ENCODE data around the gene TOX2. TPM values are rescaled to one million over a fixed set of nuclear protein-coding genes. Genes with fewer than 3 reads are reported as not detected.
A peak's percentile ranks its signal among the peaks of the same experiment; 100 is the strongest.

TOX2 gene
- total and polyA plus RNA-seq, 2 of the 8 experiments (the other 6 are each of a cell fraction or from before 2014, with no cell fraction given): 1.8 to 3.4 TPM

DNA sequence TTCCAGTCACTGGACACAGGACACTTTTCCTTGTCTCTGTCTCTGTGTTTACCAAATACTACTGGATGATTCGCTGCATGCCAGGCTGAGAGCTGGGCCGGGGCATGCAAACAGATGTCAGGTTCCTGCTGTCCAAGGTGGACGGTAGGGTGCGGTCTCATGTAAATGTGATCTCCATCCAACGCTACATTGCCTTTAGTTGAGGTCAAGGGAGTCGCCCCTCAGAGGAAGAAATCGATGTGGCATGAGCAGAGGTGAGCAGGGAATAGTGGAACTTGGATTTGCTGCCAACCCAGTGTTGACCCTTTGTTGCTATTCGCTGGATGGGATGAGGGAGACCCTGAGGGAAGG is 9.8 kb upstream of the TOX2 start:
- H3K4ac ChIP-seq (replicated peaks; ENCODE audit: insufficient read length, low read depth, low read length): no peak overlapping the region
- H3K36me3 ChIP-seq (ENCODE audit: control insufficient read depth in 2 of 4, insufficient read depth in 4 of 4, low read length in 3 of 4): no peaks in the 10 kb centered on the region
- H4K5ac ChIP-seq (ENCODE audit: insufficient read length, low read depth, low read length): no peak overlapping the region
- peaks cover 0 to 3% (median 0%) of the 10 kb centered on the region in 4 experiments; a peak in 3 of 7 replicates for H3K27me3 ChIP-seq (replicated peaks in 1 of 4; ENCODE audit: control insufficient read depth in 3 of 4, extremely low read depth in 1 of 4, insufficient read depth in 3 of 4, low read length in 3 of 4)
- no peaks in the 10 kb centered on the region for H3K79me2 ChIP-seq (ENCODE audit: control insufficient read depth in 1 of 2, insufficient read depth in 2 of 2, low read length in 2 of 2)
- ChIA-PET CTCF (ENCODE audit: partially characterized antibody) (interaction anchor here (1.5 kb wide), 1 partner anchor 176 kb away, joined by 3 read pairs; no protein-coding TSS in a partner anchor), POLR2A (ENCODE audit: partially characterized antibody) (no interaction called here)
- no peak overlapping the region for H3K4me3 ChIP-seq (ENCODE audit: extremely low read depth in 1 of 4, insufficient read depth in 2 of 4, low read depth in 3 of 4, low read length in 4 of 4)
- no peak overlapping the region for H4K91ac ChIP-seq (replicated peaks; ENCODE audit: insufficient read length, low read length)
- no peak for FAIRE-seq
- no peak overlapping the region for H3K56ac ChIP-seq (replicated peaks; ENCODE audit: insufficient read length, low read depth, low read length)
- no peak for TF ChIP-seq SP4 (IDR thresholded peaks at IDR 0.05; ENCODE audit: low read length)
- TF ChIP-seq ASH2L (IDR thresholded peaks at IDR 0.05; ENCODE audit: low read length): no peak
- TF ChIP-seq, protein P1, sequence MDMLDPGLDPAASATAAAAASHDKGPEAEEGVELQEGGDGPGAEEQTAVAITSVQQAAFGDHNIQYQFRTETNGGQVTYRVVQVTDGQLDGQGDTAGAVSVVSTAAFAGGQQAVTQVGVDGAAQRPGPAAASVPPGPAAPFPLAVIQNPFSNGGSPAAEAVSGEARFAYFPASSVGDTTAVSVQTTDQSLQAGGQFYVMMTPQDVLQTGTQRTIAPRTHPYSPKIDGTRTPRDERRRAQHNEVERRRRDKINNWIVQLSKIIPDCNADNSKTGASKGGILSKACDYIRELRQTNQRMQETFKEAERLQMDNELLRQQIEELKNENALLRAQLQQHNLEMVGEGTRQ (IDR thresholded peaks at IDR 0.05; ENCODE audit: low read length): no peak
- no peak for TF ChIP-seq BACH1 (IDR thresholded peaks at IDR 0.05; ENCODE audit: low read length)
- TF ChIP-seq EZH2 (IDR thresholded peaks at IDR 0.05; ENCODE audit: low read depth, low read length, severe bottlenecking): no peak
- no peak for TF ChIP-seq RXRA (IDR thresholded peaks at IDR 0.05; ENCODE audit: insufficient read depth, low read depth, low read length)
- no peak for TF ChIP-seq FOSL1 (IDR thresholded peaks at IDR 0.05; ENCODE audit: insufficient read depth, low read depth, low read length)
- no peak for TF ChIP-seq CBX5 (IDR thresholded peaks at IDR 0.05; ENCODE audit: low read depth, low read length)
- no peak overlapping the region for H2AFZ ChIP-seq (ENCODE audit: low read length)
- WGBS, 2 experiments (ENCODE audit: extremely low coverage in 1 of 2, insufficient coverage in 1 of 2, insufficient read length in 1 of 2, insufficient replicate concordance in 2 of 2, low coverage in 1 of 2, low lambda C conversion rate in 2 of 2, missing lambda C conversion rate in 1 of 2): 86% methylated on average over 7 of the region's 8 CpGs; no CpG with 5 or more reads in 1 of the 2 experiments
- H4K8ac ChIP-seq (ENCODE audit: extremely low read depth, insufficient read depth, low read length): no peak overlapping the region
- H2BK15ac ChIP-seq (ENCODE audit: low read length): no peak overlapping the region
- H3K14ac ChIP-seq (ENCODE audit: insufficient read length): no peak overlapping the region
- no peak overlapping the region for H3K23ac ChIP-seq (ENCODE audit: insufficient read length)
- H3K27ac ChIP-seq (ENCODE audit: low read depth, low read length): no peak overlapping the region
- H3K9me3 ChIP-seq (ENCODE audit: insufficient read depth in 2 of 2, low read depth in 1 of 2, low read length in 1 of 2): peaks cover 7% of the 10 kb centered on the region in 2 experiments; a peak in 2 of 4 replicates
- no peak overlapping the region for H3K9ac ChIP-seq (replicated peaks in 1 of 4; ENCODE audit: extremely low read depth in 1 of 4, low read depth in 3 of 4, low read length in 3 of 4)
- no peak overlapping the region for H2BK5ac ChIP-seq (ENCODE audit: low read depth, low read length)
- H3K4me2 ChIP-seq (ENCODE audit: insufficient read depth in 1 of 2, low read depth in 2 of 2, low read length in 2 of 2): no peak overlapping the region
- DNase-seq (ENCODE audit: low read depth in 1 of 2, low spot score in 2 of 2): no peak
- H3K23me2 ChIP-seq (ENCODE audit: low read depth, low read length): no peaks in the 10 kb centered on the region
- no peak overlapping the region for H3K18ac ChIP-seq (ENCODE audit: extremely low read depth, low read length)
- no peak overlapping the region for H2BK120ac ChIP-seq (replicated peaks; ENCODE audit: low read depth, low read length)
- peak overlapping the region; percentile 4; the same call in 1 of the 2 replicates for H2BK12ac ChIP-seq (ENCODE audit: low read depth, low read length)
- no peak overlapping the region for H2AK5ac ChIP-seq (ENCODE audit: low read depth, low read length)
- no peaks in the 10 kb centered on the region for H4K20me1 ChIP-seq (replicated peaks in 1 of 2; ENCODE audit: control insufficient read depth in 1 of 2, insufficient read depth in 2 of 2, low read length in 2 of 2)
- peaks cover 2 to 7% (median 4%) of the 10 kb centered on the region in 4 experiments; a peak in 5 of 7 replicates for H3K4me1 ChIP-seq (replicated peaks in 1 of 4; ENCODE audit: control insufficient read depth in 3 of 4, insufficient read depth in 4 of 4, low read length in 3 of 4)
- H2BK20ac ChIP-seq (ENCODE audit: low read length): no peak overlapping the region
- H3K79me1 ChIP-seq (ENCODE audit: low read depth, low read length): no peaks in the 10 kb centered on the region

Measured in H1 (cell line).